GM12878 (cell line): Measurements from ENCODE around the gene CYP4A22. TPM values are rescaled to one million over a fixed set of nuclear protein-coding genes. Genes with fewer than 3 reads are reported as not detected.

Experiments
- ATAC-seq: fragments of 200-7000 bp; cut with Tn5 transposase; 3 replicates; pipeline ENCODE4 v1.9.1; 2020; ENCODE audit warnings: mild to moderate bottlenecking, moderate library complexity
- BruUV-seq: library from RNA; stranded (reverse); fragments of 400-500 nt; replicated peaks from 2 replicates; lab custom pipeline; 2021; lab: Mats Ljungman, UMichigan
- CTCF ChIA-PET: fragments of 300-600 bp; sonication (Branson Sonifier 250); formaldehyde crosslinking; extraction: SDS; loops from one replicate; lab custom pipeline; 2021; ENCODE audit warnings: inconsistent platforms; lab: Yijun Ruan, JAX
- POLR2A ChIA-PET: fragments of 350-600 bp; formaldehyde crosslinking; extraction: SDS; loops from one replicate; lab custom pipeline; 2021; ENCODE audit warnings: inconsistent platforms; lab: Charles Lee
- RAD21 ChIA-PET: fragments of 300-600 bp; sonication (Branson Sonifier 250); formaldehyde crosslinking; loops from one replicate; lab custom pipeline; 2023; ENCODE audit warnings: antibody characterized with exemption; ENCODE audit not compliant: unreplicated experiment; lab: Charles Lee
- SMC1A ChIA-PET: fragments of 300-600 bp; sonication (Branson Sonifier 250); formaldehyde crosslinking; loops from one replicate; lab custom pipeline; 2023; ENCODE audit not compliant: unreplicated experiment, uncharacterized antibody; lab: Charles Lee
- DNase-seq: peaks from one replicate; pipeline ENCODE4 v3.0.0-alpha.2; 2011; ENCODE audit warnings: low read depth, low spot score
- FAIRE-seq: peaks from 3 replicates; lab custom pipeline; 2011; peaks lifted over from hg19 to GRCh38; lab: Jason Lieb, UNC
- H2AFZ ChIP-seq: 2 replicates; pipeline ENCODE4 v1.6.0; 2011; ENCODE audit warnings: low read depth, low read length, control low read depth; ENCODE audit not compliant: control insufficient read depth
- H3K27ac ChIP-seq: 2 replicates; pipeline ENCODE4 v1.5.1; 2011; ENCODE audit warnings: control low read depth; ENCODE audit not compliant: control insufficient read depth, insufficient read depth
- H3K27me3 ChIP-seq, 2 experiments: replicated peaks in 1 of 2; 2 replicates each; pipeline versions ENCODE4 v1.6.0 to v1.6.1; 2011; ENCODE audit warnings: low read length in 1 of 2; ENCODE audit not compliant: control insufficient read depth in 2 of 2, insufficient read depth in 2 of 2
- H3K36me3 ChIP-seq, 2 experiments: 2 replicates each; pipeline ENCODE4 v1.5.1; 2011; ENCODE audit warnings: low read length in 1 of 2; ENCODE audit not compliant: control insufficient read depth in 2 of 2, insufficient read depth in 2 of 2
- H3K4me1 ChIP-seq: 2 replicates; pipeline ENCODE4 v1.6.1; 2011; ENCODE audit warnings: mild to moderate bottlenecking, low read length, moderate library complexity, mixed read lengths; ENCODE audit not compliant: control insufficient read depth, insufficient read depth
- H3K4me2 ChIP-seq: 2 replicates; pipeline ENCODE4 v1.6.0; 2011; ENCODE audit warnings: control low read depth; ENCODE audit not compliant: control insufficient read depth, insufficient read depth
- H3K4me3 ChIP-seq: fragments of 200-600 bp; sonication (generic); 2 replicates; pipeline ENCODE4 v1.5.1; 2016
- H3K79me2 ChIP-seq: 2 replicates; pipeline ENCODE4 v1.6.0; 2011; ENCODE audit warnings: low read length; ENCODE audit not compliant: control insufficient read depth, insufficient read depth
- H3K9ac ChIP-seq: 2 replicates; pipeline ENCODE4 v1.8.0; 2011; ENCODE audit warnings: low read length, control low read depth, mixed read lengths; ENCODE audit not compliant: control insufficient read depth, insufficient read depth
- H3K9me3 ChIP-seq: replicated peaks from 3 replicates; pipeline ENCODE4 v1.5.1; 2011; ENCODE audit warnings: mild to moderate bottlenecking, low read length; ENCODE audit not compliant: control insufficient read depth, insufficient read depth
- H4K20me1 ChIP-seq: 2 replicates; pipeline ENCODE4 v1.6.0; 2011; ENCODE audit not compliant: control insufficient read depth, insufficient read depth
- DPF2 ChIP-seq: fragments of 450-650 bp; IDR thresholded peaks from 2 replicates; pipeline ENCODE4 v1.6.1; 2017; ENCODE audit warnings: mild to moderate bottlenecking
- E2F4 ChIP-seq: IDR thresholded peaks from 2 replicates; pipeline ENCODE4 v1.6.1; 2012; ENCODE audit warnings: low read depth, low read length, improper control_type of control experiment
- HSF1 ChIP-seq: fragments of 150-350 bp; IDR thresholded peaks from 2 replicates; pipeline ENCODE4 v1.6.1; 2014; ENCODE audit warnings: mild to moderate bottlenecking, low read depth, low read length
- IKZF1 ChIP-seq: fragments of 450-650 bp; conservative IDR thresholded peaks from 2 replicates; pipeline ENCODE4 v1.6.1; 2017; ENCODE audit warnings: antibody characterized with exemption, mild to moderate bottlenecking
- PAX5 ChIP-seq: IDR thresholded peaks from 2 replicates; pipeline ENCODE4 v1.6.1; 2011; ENCODE audit warnings: low read depth, low read length, borderline replicate concordance
- PAX8 ChIP-seq: fragments of 450-650 bp; IDR thresholded peaks from 2 replicates; pipeline ENCODE4 v1.6.1; 2017; ENCODE audit warnings: mild to moderate bottlenecking, moderate library complexity
- RUNX3 ChIP-seq: IDR thresholded peaks from 2 replicates; pipeline ENCODE4 v1.6.1; 2012; ENCODE audit warnings: low read length, inconsistent platforms
- USF2 ChIP-seq: IDR thresholded peaks from 2 replicates; pipeline ENCODE4 v1.6.1; 2011; ENCODE audit warnings: low read depth, low read length, improper control_type of control experiment, borderline replicate concordance
- ZBTB4 ChIP-seq: fragments of 450-650 bp; formaldehyde crosslinking; IDR thresholded peaks from 2 replicates; pipeline ENCODE4 v1.4.0; 2022; ENCODE audit warnings: mild to moderate bottlenecking, moderate library complexity
- WGBS: methylation state at CpG from one replicate; pipeline ENCODE4 v1.1.6; 2016; ENCODE audit warnings: low lambda C conversion rate; ENCODE audit not compliant: insufficient replicate concordance, insufficient coverage; ENCODE audit errors: missing lambda C conversion rate; 5-methylcytosine and 5-hydroxymethylcytosine counted together
- in situ Hi-C: fragments of 300-500 bp; cut with MboI; formaldehyde crosslinking; loops from 9 replicates; pipeline ENCODE4 v1.14.3; 2018; ENCODE audit warnings: mixed read lengths
- intact Hi-C: fragments of 100-400 bp; cut with micrococcal nuclease; formaldehyde crosslinking; loops from one replicate; pipeline ENCODE4 v1.14.2; 2022; ENCODE audit not compliant: unreplicated experiment
- polyA plus RNA-seq, 11 experiments: library from polyadenylated mRNA; depleted of rRNA in 4 of 11; unstranded in 6 of 11; stranded (reverse) in 5 of 11; fragments of >200 nt; fragmentation: Nextera tagmentation in 4 of 11; fragmentation: Illumina TruSeq in 1 of 11; extraction: Ambion mirVana in 4 of 11; extraction: Trizol in 1 of 11; gene quantifications; 1 replicate in 1 of 11; 2 replicates in 10 of 11; pipeline versions ENCODE4 v1.2.1 to v1.2.3, GENCODE V29; 2011 to 2016; ENCODE audit warnings: inconsistent platforms in 2 of 11, missing spikeins in 2 of 11, low read depth in 1 of 11
- total RNA-seq, 4 experiments: library from RNA; depleted of rRNA in 3 of 4; stranded (reverse); fragments of >200 nt in 3 of 4; fragmentation: Illumina TruSeq in 1 of 4; extraction: Trizol in 1 of 4; gene quantifications; 2 replicates each; pipeline versions ENCODE4 v1.2.1 to v1.2.3, GENCODE V29; 2013 to 2021

The CYP4A22 gene
- total and polyA plus RNA-seq, 10 of the 15 experiments (the other 5 are each of a cell fraction or from before 2014, with no cell fraction given), result not detected

- Histone ChIP-seq H3K27me3 (peaks cover 0 to under 1% of the 10 kb centered on the region in 2 experiments; a peak in 1 of 4 replicates), H2AFZ (no peak overlapping the region), H3K9me3 (no peaks in the 10 kb centered on the region), H3K4me3 (no peak overlapping the region), H3K27ac (no peak overlapping the region), H3K4me1 (no peaks in the 10 kb centered on the region), H3K4me2 (no peak overlapping the region), H3K79me2 (no peaks in the 10 kb centered on the region), H4K20me1 (no peaks in the 10 kb centered on the region), H3K9ac (no peak overlapping the region), H3K36me3 (no peaks in the 10 kb centered on the region)
- intact Hi-C loops, result no loop called here
- CTCF ChIA-PET, result interaction anchor here (1.3 to 6.5 kb wide), 4 partner anchors 10 to 247 kb away, joined by 4 to 71 read pairs (median 10); no protein-coding TSS in a partner anchor
- DNase-seq (no peak), ATAC-seq (no peak), FAIRE-seq (no peak)
- 2% methylated on average over 7 of the region's 7 CpGs for WGBS
- TF ChIP-seq ZBTB4 (CRISPR knock-in tag) (no peak), PAX8 (no peak), USF2 (no peak), HSF1 (no peak), RUNX3 (no peak), IKZF1 (no peak), DPF2 (no peak), E2F4 (no peak), PAX5 (no peak)
- BruUV-seq, result no TSS peak
- POLR2A ChIA-PET, result interaction anchor here (0.6 kb wide), 1 partner anchor 123 kb away, joined by 8 read pairs; no protein-coding TSS in a partner anchor
- SMC1A ChIA-PET, result no interaction called here
- in situ Hi-C loops, result no loop called here
- RAD21 ChIA-PET, result interaction anchor here (0.9 to 1.5 kb wide), 3 partner anchors 10 to 74 kb away, joined by 3 to 5 read pairs (median 5); no protein-coding TSS in a partner anchor
These were observed 51.8 kb downstream of the CYP4A22 start for GRCh38 chr1:47188791-47189785.
